Stomach (tissue), 4 donors: ENCODE data around the gene ETF1.

Source experiments
- CTCF ChIP-seq, 7 experiments: fragments of 450-650 bp in 4 of 7; fragments of 200-600 bp in 3 of 7; sonication (generic) in 3 of 7; IDR thresholded peaks; one replicate each; pipeline ENCODE4 v1.5.1; 2016 to 2019; ENCODE audit warnings: antibody characterized with exemption in 7 of 7, control low read depth in 2 of 7, mild to moderate bottlenecking in 1 of 7
- EP300 ChIP-seq: sonication (generic); formaldehyde crosslinking; IDR thresholded peaks from one replicate; pipeline ENCODE4 v1.6.1; 2017; ENCODE audit warnings: antibody characterized with exemption
- POLR2A ChIP-seq, 4 donors: fragments of 450-650 bp; IDR thresholded peaks; one replicate each; pipeline ENCODE4 v1.6.1; 2016; ENCODE audit warnings: antibody characterized with exemption in 4 of 4, control low read depth in 2 of 4, mild to moderate bottlenecking in 1 of 4, moderate library complexity in 1 of 4
- POLR2AphosphoS5 ChIP-seq, 3 donors: sonication (generic); formaldehyde crosslinking; IDR thresholded peaks; one replicate each; pipeline ENCODE4 v1.6.1; 2016; ENCODE audit warnings: antibody characterized with exemption in 3 of 3

DNA sequence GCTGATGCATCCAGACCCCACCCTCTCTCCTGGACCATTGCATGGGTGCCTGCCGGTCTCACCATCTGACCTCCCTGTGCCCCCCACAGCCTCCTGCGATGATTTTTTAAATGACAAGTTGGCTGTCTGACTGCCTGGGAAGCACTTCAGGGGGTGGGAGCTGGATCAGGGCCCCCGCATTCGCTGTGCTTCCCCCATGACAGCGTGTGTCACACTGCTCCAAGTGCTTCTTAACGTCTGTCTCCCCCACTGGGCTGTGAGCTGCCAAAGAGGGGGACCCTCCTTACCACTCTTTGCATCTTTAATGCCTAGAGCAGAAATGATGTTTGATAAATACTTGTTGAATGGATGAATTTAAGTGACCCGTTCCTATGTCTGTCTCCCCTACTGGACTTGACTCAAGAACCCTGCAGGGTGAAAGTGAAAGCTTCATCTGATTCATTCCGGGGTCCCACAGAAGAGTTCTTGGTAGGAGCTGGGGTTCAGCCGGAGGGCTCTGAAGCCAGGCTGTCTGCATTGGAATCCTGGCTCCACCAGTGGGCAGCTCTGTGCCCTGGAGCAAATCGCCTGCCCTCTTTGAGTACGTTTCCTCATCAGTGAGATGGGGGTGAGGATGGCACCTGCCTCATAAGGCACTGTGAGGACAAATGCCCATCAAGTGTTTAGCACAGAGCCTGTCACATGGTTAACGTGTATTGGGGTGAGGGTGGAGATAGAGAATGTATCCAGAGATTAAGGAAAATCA lies 85.3 kb downstream of the ETF1 start:
- TF ChIP-seq CTCF (IDR thresholded peaks at IDR 0.05) (no peak), POLR2AphosphoS5 (IDR thresholded peaks at IDR 0.05) (no peak), POLR2A (IDR thresholded peaks at IDR 0.05) (no peak), EP300 (no peak)
